Testis (tissue), 2 donors: ENCODE measurements around the gene SAFB2.

Experiments used
- POLR2A ChIP-seq: fragments of 450-650 bp; IDR thresholded peaks from one replicate; pipeline ENCODE4 v1.6.1; 2017; ENCODE audit warnings: antibody characterized with exemption, mild to moderate bottlenecking, moderate library complexity
- TF ChIP-seq, protein P1 (sequence below), 3 experiments: fragments of 450-650 bp in 2 of 3; fragments of 200-600 bp in 1 of 3; sonication (generic) in 1 of 3; IDR thresholded peaks; one replicate each; pipeline ENCODE4 v1.5.1; 2016 to 2019; ENCODE audit warnings: antibody characterized with exemption in 3 of 3, mild to moderate bottlenecking in 2 of 3, moderate library complexity in 1 of 3

DNA sequence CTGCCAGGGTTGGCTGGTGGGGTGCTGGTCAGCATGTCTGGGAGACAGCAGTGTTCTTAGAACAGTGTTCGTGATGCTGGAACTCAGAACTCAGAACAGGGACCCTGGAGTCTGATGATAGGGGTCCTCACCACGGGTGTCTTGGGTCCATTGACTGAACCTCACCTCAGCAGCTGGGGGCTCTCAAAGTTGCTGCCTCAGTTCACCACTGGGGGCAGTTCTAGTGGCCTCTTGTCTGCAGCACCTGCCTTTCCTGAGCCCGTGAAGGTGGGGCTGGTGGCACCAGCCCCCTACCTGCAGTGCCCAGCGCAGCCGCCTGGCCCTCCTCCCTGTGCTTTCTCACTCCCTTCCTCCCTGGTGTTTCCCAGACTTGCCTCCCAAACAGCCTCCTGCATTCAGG is 28.8 kb upstream of the SAFB2 start:
- TF ChIP-seq, protein P1, sequence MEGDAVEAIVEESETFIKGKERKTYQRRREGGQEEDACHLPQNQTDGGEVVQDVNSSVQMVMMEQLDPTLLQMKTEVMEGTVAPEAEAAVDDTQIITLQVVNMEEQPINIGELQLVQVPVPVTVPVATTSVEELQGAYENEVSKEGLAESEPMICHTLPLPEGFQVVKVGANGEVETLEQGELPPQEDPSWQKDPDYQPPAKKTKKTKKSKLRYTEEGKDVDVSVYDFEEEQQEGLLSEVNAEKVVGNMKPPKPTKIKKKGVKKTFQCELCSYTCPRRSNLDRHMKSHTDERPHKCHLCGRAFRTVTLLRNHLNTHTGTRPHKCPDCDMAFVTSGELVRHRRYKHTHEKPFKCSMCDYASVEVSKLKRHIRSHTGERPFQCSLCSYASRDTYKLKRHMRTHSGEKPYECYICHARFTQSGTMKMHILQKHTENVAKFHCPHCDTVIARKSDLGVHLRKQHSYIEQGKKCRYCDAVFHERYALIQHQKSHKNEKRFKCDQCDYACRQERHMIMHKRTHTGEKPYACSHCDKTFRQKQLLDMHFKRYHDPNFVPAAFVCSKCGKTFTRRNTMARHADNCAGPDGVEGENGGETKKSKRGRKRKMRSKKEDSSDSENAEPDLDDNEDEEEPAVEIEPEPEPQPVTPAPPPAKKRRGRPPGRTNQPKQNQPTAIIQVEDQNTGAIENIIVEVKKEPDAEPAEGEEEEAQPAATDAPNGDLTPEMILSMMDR (IDR thresholded peaks at IDR 0.05), result no peak
- TF ChIP-seq POLR2A, result no peak
